SK-N-SH (cell line): ENCODE measurements around the gene F2. TPM values are rescaled to one million over a fixed set of nuclear protein-coding genes. Genes with fewer than 3 reads are reported as not detected.
A peak's percentile ranks its signal among the peaks of the same experiment; 100 is the strongest.
"Not testable (repeated sequence)": the region's sequence is repeated elsewhere in the genome, so short reads cannot be mapped to it uniquely, and the experiment has no call there.

Experiments used
- CTCF ChIA-PET: fragments of 300-600, 350-600 bp; formaldehyde crosslinking; extraction: SDS; loops from one replicate; lab custom pipeline; 2021; lab: Yijun Ruan, JAX
- POLR2A ChIA-PET: fragments of 350-600 bp; sonication (Branson Sonifier 250); formaldehyde crosslinking; extraction: SDS; loops from one replicate; lab custom pipeline; 2020; ENCODE audit warnings: antibody characterized with exemption, inconsistent platforms; lab: Yijun Ruan, JAX
- DNase-seq: peaks from one replicate; pipeline ENCODE4 v3.0.0; 2012
- H2AFZ ChIP-seq: fragments of 200-600 bp; sonication (generic); 2 replicates; pipeline ENCODE4 v1.8.1; 2016; ENCODE audit warnings: antibody characterized with exemption, mild to moderate bottlenecking, low read depth
- H3F3A ChIP-seq: fragments of 200-600 bp; sonication (generic); replicated peaks from 2 replicates; pipeline ENCODE3; 2016; ENCODE audit warnings: antibody characterized with exemption, mild to moderate bottlenecking; ENCODE audit not compliant: insufficient read depth
- H3K27ac ChIP-seq, 2 experiments: fragments of 200-500 bp in 1 of 2; fragments of 200-600 bp in 1 of 2; sonication (Bioruptor generic) in 1 of 2; sonication (generic), shearing (Covaris generic) in 1 of 2; 2 replicates each; pipeline versions ENCODE4 v1.5.1 to v1.6.1; 2014 to 2016; ENCODE audit warnings: low read depth in 2 of 2, inconsistent platforms in 1 of 2, low read length in 1 of 2, mild to moderate bottlenecking in 1 of 2, mixed read lengths in 1 of 2
- H3K27me3 ChIP-seq: fragments of 200-600 bp; sonication (generic), shearing (Covaris generic); 2 replicates; pipeline ENCODE4 v1.6.1; 2016; ENCODE audit warnings: mixed run types; ENCODE audit not compliant: insufficient read depth
- H3K36me3 ChIP-seq, 2 experiments: fragments of 200-500 bp in 1 of 2; fragments of 200-600 bp in 1 of 2; sonication (Bioruptor generic) in 1 of 2; sonication (generic) in 1 of 2; replicated peaks in 1 of 2; 2 replicates each; pipeline versions ENCODE3 to v1.5.1; 2014 to 2016; ENCODE audit warnings: low read length in 1 of 2, mild to moderate bottlenecking in 1 of 2; ENCODE audit not compliant: insufficient read depth in 2 of 2, control insufficient read depth in 1 of 2
- H3K4me1 ChIP-seq, 2 experiments: fragments of 200-500 bp in 1 of 2; fragments of 200-600 bp in 1 of 2; sonication (Bioruptor generic) in 1 of 2; sonication (generic), shearing (Covaris generic) in 1 of 2; 2 replicates each; pipeline versions ENCODE4 v1.5.1 to v1.6.1; 2014 to 2016; ENCODE audit warnings: low read depth in 1 of 2, low read length in 1 of 2, mixed run types in 1 of 2; ENCODE audit not compliant: insufficient read depth in 2 of 2, control insufficient read depth in 1 of 2
- H3K4me2 ChIP-seq: fragments of 200-600 bp; sonication (generic), shearing (Covaris generic); 2 replicates; pipeline ENCODE4 v1.6.1; 2017; ENCODE audit warnings: mixed run types
- H3K4me3 ChIP-seq, 2 experiments: fragments of 200-500 bp in 1 of 2; fragments of 200-600 bp in 1 of 2; sonication (Bioruptor generic) in 1 of 2; sonication (generic), shearing (Covaris generic) in 1 of 2; 2 replicates each; pipeline versions ENCODE4 v1.5.1 to v1.8.1; 2014 to 2016; ENCODE audit warnings: low read depth in 2 of 2, inconsistent platforms in 1 of 2, low read length in 1 of 2, mild to moderate bottlenecking in 1 of 2, mixed read lengths in 1 of 2, moderate library complexity in 1 of 2
- H3K79me2 ChIP-seq: fragments of 200-600 bp; sonication (generic); 2 replicates; pipeline ENCODE4 v1.8.1; 2017; ENCODE audit warnings: mild to moderate bottlenecking; ENCODE audit not compliant: insufficient read depth
- H3K9ac ChIP-seq: fragments of 200-600 bp; sonication (generic); 2 replicates; pipeline ENCODE4 v1.6.1; 2017; ENCODE audit warnings: mixed run types
- H3K9me2 ChIP-seq: fragments of 200-600 bp; sonication (generic); 2 replicates; pipeline ENCODE4 v1.6.1; 2017; ENCODE audit warnings: mixed run types
- H3K9me3 ChIP-seq: fragments of 200-600 bp; sonication (generic); 2 replicates; pipeline ENCODE4 v1.6.1; 2017; ENCODE audit warnings: mixed run types, mild to moderate bottlenecking, moderate library complexity
- H4K20me1 ChIP-seq: fragments of 200-600 bp; sonication (generic); 2 replicates; pipeline ENCODE4 v1.6.1; 2017; ENCODE audit warnings: mild to moderate bottlenecking, mixed run types; ENCODE audit not compliant: insufficient read depth
- CHD2 ChIP-seq: fragments of 150-350 bp; IDR thresholded peaks from 2 replicates; pipeline ENCODE4 v1.6.1; 2018; ENCODE audit warnings: low read length; ENCODE audit not compliant: partially characterized antibody
- FOXJ3 ChIP-seq: sonication (generic); formaldehyde crosslinking; IDR thresholded peaks from 2 replicates; pipeline ENCODE4 v1.5.1; 2020; ENCODE audit warnings: mild to moderate bottlenecking, missing genetic modification reagents
- FOXM1 ChIP-seq: IDR thresholded peaks from 2 replicates; pipeline ENCODE4 v1.4.0; 2012; ENCODE audit warnings: low read depth, mild to moderate bottlenecking
- IRF3 ChIP-seq: fragments of 150-350 bp; IDR thresholded peaks from 2 replicates; pipeline ENCODE4 v1.6.1; 2016; ENCODE audit warnings: mild to moderate bottlenecking, low read depth, low read length
- POLR2AphosphoS5 ChIP-seq: IDR thresholded peaks from 2 replicates; pipeline ENCODE4 v1.6.1; 2012; ENCODE audit warnings: low read depth, low read length
- TEAD4 ChIP-seq: IDR thresholded peaks from 2 replicates; pipeline ENCODE4 v1.4.0; 2012; ENCODE audit warnings: mild to moderate bottlenecking, borderline replicate concordance; ENCODE audit not compliant: insufficient read depth
- USF2 ChIP-seq: fragments of 150-350 bp; IDR thresholded peaks from 2 replicates; pipeline ENCODE4 v1.6.1; 2017; ENCODE audit warnings: antibody characterized with exemption, low read length, low read depth, borderline replicate concordance
- YY1 ChIP-seq: IDR thresholded peaks from 2 replicates; pipeline ENCODE4 v1.4.0; 2012; ENCODE audit warnings: low read depth, mild to moderate bottlenecking
- WGBS: methylation state at CpG from one replicate; pipeline ENCODE4 v1.1.6; 2017; ENCODE audit warnings: low lambda C conversion rate; 5-methylcytosine and 5-hydroxymethylcytosine counted together
- polyA plus RNA-seq, 3 experiments: library from polyadenylated mRNA; depleted of rRNA; stranded (reverse); fragments of >200 nt; gene quantifications; 2 replicates each; pipeline ENCODE4 v1.2.3, GENCODE V29; 2012
- TF ChIP-seq, protein P1 (sequence below): IDR thresholded peaks from 2 replicates; pipeline ENCODE4; 2012

F2 gene
- polyA plus RNA-seq, 1 of the 3 experiments (the other 2 are of a cell fraction): 0.07 TPM

DNA sequence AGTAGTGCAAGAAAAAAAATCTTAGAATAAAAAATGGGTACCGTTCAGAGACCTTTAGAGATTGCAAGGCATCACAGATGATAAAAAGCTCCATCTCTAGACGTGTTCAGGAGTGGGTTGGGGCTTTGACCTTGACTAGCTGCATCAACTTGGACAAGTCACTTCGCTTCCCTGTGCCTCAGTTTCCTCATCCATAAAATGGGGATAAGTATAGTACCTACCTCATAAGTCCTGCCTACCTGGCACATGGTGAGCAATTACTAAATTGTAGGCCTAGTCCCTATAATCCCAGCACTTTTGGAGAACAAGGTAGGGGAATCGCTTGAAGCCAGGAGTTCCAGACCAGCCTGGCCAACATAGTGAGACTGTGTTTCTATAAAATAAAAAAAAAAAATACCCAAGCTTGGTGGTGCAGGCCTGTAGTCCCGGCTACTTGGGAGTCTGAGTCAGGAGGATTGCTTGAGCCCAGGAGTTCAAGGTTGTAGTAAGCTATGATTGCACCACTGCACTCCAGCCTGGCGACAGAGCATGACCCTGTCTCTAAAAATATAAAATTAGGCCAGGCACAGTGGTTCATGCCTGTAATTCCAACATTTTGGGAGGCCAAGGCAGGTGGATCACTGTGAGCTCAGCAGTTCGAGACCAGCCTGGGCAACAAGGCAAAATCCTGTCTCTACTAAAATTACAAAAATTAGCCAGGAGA lies 6.0 kb upstream of the F2 start (continued):
- no peak for TF ChIP-seq IRF3

GRCh38 chr11:46717825-46718154 lies 1.2 kb upstream of the F2 start:
- DNase-seq, H3K4me1 ChIP-seq, POLR2A ChIA-PET, H3K9me3 ChIP-seq, H3K9me2 ChIP-seq, H3K4me2 ChIP-seq, CTCF ChIA-PET, H3K36me3 ChIP-seq, H4K20me1 ChIP-seq, H3K4me3 ChIP-seq, H2AFZ ChIP-seq, H3K27me3 ChIP-seq, H3K9ac ChIP-seq, H3K79me2 ChIP-seq, H3K27ac ChIP-seq: not testable (repeated sequence)
- 78% methylated on average over 2 of the region's 2 CpGs for WGBS
- peaks cover 20% of the 10 kb centered on the region for H3F3A ChIP-seq

DNA sequence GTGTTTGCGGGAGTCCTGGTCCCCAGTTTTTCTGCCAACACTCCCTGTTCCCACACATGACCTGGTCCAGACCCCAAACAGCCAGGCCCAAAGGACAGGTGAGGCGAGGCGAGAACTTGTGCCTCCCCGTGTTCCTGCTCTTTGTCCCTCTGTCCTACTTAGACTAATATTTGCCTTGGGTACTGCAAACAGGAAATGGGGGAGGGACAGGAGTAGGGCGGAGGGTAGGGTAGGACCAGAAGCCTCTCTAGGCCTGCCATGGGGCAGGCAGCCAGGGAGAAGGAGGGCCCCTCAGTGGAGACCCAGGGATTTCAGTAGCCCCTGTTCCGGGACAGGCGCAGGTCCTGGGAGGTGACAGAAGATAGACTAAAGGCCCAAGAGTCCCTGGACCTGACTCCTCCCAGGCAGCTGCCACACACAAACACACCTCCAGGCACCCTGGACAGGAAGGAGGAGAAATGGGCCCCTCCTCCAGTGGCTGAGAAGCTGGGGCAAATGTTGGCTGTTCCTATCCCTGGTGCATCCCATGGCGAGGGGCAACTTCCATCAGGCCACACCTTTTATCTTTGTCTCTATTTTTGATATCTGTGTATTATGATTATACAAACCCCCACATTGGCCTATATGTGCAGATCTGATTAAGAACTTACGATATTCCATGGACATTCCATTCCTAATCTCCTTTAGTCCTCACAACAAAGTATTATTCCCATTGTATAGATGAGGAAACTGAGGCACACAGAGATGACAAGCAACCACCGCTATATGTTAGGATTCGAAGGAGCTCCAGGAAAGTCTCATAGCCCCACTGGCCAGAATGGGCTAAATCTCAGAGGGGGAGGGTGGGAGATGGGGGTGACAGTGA lies 626 bp upstream of the F2 start:
- Histone ChIP-seq H3K4me1 (peaks cover 0 to 9% of the 10 kb centered on the region in 2 experiments; a peak in 2 of 4 replicates), H4K20me1 (no peaks in the 10 kb centered on the region), H3K27me3 (no peaks in the 10 kb centered on the region), H3K9me3 (no peaks in the 10 kb centered on the region), H3K9ac (no peak overlapping the region), H3K4me2 (no peak overlapping the region), H3K4me3 (no peak overlapping the region), H3K79me2 (no peaks in the 10 kb centered on the region), H3K9me2 (no peaks in the 10 kb centered on the region), H3K36me3 (no peaks in the 10 kb centered on the region), H3F3A (peaks cover 15% of the 10 kb centered on the region), H2AFZ (peak overlapping the region; percentile 65; the same call in 1 of the 2 replicates), H3K27ac (no peak overlapping the region)
- 82% methylated on average over 11 of the region's 11 CpGs for WGBS
- no peak for DNase-seq
- no peak for TF ChIP-seq TEAD4
- no peak for TF ChIP-seq YY1
- TF ChIP-seq, protein P1, sequence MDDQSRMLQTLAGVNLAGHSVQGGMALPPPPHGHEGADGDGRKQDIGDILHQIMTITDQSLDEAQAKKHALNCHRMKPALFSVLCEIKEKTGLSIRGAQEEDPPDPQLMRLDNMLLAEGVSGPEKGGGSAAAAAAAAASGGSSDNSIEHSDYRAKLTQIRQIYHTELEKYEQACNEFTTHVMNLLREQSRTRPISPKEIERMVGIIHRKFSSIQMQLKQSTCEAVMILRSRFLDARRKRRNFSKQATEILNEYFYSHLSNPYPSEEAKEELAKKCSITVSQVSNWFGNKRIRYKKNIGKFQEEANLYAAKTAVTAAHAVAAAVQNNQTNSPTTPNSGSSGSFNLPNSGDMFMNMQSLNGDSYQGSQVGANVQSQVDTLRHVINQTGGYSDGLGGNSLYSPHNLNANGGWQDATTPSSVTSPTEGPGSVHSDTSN: no peak
- no peak for TF ChIP-seq FOXJ3
- no peak for TF ChIP-seq IRF3
- no peak for TF ChIP-seq CHD2
- TF ChIP-seq FOXM1: no peak
- TF ChIP-seq POLR2AphosphoS5: no peak
- no peak for TF ChIP-seq USF2
- ChIA-PET POLR2A (interaction anchor here (0.5 kb wide), 1 partner anchor 28 kb away, joined by 3 read pairs; no protein-coding TSS in a partner anchor), CTCF (no interaction called here)
